Stimulated activated CD8-positive, alpha-beta memory T cell treated with anti-CD3 and anti-CD28 coated beads, Interleukin-7, amount 100 ng/mL, for 24 hours (primary cell): ENCODE measurements around the gene LMO4.

ENCODE experiments used
- DNase-seq: peaks from one replicate; pipeline ENCODE4 v3.0.0-alpha.2; 2020; ENCODE audit warnings: low read depth

Gene LMO4

DNA sequence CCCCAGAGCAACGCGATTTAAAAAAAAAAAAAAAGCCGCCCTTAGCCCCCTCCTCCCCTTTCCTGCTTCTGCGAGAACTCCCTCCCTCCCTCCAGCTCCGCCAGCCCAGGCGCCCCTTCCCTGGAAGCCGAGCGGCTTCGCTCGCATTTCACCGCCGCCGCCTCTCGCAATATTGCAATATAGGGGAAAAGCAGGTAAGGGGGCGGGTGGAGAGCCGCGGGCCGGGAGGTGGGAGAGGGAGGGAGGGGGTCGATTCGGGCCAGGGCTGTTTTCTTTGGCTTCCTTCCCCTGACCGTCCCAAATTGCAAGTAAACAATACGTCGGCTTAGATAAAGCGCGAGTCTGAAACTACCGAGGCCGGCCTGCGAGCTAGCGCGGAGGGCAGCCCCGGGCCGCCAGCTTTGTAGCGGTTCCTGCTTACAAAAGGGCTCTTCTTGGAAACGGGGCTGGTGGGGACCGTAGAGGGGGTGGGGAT, 408 bp downstream of the LMO4 start:
- DNase-seq: no peak

DNA sequence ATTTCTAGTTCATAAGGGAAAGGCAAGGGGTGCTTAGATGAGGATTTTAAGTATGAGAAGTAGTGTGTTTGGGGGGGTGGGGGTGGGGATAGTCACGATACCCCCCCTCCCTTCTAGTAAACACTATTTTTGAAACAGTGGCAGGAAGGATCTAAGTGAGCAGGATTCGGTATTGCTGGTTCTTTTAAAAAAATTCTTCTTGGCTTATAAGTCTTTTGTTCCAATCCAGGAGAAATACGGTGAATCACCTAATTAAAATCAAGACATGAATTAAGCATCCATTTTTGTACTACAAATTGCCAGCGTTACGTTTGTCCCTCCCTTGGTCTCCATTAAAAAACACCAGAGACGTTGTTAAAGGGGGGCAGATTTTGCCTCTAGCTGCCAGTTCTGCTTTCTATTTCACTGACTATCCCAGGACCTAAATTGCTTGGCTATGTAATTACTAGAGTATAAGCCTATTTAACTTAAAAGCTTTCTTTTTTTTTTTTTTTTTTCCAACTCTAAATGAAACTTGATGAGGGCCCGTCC, 911 bp downstream of the LMO4 start:
- DNase-seq: no peak

DNA sequence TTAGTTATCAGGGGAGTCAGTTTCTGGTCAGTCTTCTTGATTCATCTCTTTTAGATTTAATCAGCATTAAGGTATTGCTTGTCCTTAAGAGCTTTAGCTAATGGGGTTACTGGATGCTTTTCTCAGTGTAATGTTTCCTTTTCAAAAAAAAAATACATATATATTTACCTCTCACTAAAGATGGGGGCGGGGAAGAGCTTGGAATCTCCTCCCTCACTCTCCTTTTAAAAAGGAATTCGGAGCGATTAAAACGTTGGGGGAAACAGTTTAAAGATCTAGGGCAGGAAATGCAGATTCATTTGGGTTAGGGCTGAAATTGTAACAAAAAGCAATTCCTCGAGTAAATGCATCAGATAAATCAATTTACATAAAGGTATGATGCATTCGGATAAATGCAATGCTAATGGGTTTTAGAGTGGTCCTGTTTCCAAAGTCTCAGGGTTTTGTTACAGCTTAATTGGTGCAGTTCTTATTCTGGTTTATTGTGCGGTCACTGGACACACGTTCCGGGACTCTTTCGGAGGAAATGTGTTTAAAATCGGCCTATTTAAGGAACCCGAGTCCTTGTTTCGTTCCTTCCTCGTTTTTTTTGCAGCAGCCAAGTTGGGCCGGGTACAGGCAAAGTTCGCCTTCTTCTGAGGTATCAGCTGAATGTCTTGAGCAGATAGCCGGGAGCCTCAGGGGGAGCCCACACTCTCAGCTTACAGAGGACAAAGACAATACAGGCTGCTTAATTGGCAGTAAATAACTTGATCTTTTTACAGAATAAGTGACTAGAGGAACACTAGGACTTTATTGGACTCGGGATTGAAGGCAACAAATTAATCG, 1.6 kb downstream of the LMO4 start:
- DNase-seq: no peak

DNA sequence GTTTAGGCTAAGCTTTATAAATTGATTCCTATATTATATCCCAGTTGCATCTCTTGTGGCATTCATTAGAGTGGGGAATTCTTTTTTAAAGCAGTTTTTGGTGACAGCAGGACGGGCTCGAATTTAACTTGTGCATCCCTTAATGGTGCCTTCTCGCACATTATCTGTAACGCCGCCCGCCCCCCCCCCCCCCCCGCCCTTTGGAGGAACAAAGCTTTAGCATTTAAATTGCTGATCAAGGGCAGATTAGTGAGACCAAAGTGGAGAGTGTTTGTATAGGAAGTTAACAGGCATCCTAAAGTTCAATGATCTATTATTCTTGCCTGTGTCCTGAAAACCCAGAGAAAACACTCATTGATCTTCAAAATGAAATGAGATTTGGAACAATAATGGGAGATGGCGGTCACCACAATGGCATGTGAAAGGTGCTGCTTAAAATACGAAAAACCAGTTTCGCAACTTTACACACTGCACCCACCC, 2.2 kb downstream of the LMO4 start:
- no peak for DNase-seq

DNA sequence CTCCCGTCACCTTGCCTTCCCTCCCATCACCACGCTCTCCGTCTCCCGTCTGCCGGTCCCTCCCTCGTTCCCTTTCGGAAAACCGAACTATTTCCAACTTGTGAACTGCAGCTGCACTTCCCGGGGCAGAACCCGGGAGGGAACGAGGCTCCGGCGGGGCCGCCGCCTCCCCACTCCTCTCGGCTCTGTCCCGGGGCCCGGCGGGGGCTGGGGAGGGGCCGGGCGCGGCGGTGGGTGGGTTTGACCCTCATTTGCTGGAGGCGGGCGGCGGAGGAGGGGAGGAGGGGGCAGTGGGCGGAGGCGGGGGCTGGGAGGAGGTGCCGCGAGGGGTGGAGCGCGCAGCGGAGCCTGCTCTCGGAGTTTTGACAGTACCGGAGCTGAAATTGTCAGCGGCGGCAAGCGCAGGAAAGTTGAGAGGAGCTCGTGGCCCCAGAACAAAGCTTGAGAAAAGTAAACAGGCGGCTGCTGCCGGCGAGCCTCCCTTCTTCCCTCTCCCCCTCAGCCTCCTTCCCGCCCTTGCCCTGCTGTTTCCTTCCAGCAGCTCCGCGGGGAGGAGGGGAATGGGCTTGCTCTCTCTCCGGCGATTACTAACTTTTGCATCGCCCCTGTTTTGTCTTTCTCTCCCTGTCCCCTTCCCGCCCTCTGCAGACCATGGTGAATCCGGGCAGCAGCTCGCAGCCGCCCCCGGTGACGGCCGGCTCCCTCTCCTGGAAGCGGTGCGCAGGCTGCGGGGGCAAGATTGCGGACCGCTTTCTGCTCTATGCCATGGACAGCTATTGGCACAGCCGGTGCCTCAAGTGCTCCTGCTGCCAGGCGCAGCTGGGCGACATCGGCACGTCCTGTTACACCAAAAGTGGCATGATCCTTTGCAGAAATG, 2.9 kb downstream of the LMO4 start:
- DNase-seq: no peak

DNA sequence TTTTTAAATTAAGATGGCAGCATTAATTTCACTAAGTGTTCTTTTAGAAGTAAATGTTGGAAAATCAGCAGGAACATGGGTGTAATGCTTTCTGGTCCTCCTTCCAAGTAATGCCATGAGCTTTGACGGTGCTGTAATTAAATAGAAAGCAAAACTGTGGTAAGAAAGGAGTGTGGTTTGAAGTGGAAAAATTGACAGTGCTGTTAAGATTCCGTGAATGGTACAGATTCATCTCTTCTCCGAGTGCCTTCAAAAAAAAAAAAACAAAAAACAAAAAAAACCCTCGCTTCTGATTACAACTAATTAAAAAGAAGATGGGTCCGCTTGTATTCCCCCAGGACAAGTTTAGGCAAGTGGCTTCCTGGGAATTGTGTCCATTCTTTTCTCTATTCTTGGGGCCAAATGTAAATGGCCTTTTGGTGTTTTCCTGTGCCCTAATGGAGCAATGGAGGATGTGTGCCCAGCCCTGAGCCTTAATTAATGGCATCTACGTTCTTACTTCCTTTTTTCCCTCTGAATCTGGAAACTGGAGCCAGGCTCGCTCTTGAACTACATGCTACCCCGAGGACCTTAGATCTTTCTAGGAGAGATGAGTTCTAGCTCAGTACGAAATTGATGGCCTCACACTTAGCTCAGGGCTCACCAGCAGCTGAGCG, 5.1 kb downstream of the LMO4 start:
- no peak for DNase-seq

DNA sequence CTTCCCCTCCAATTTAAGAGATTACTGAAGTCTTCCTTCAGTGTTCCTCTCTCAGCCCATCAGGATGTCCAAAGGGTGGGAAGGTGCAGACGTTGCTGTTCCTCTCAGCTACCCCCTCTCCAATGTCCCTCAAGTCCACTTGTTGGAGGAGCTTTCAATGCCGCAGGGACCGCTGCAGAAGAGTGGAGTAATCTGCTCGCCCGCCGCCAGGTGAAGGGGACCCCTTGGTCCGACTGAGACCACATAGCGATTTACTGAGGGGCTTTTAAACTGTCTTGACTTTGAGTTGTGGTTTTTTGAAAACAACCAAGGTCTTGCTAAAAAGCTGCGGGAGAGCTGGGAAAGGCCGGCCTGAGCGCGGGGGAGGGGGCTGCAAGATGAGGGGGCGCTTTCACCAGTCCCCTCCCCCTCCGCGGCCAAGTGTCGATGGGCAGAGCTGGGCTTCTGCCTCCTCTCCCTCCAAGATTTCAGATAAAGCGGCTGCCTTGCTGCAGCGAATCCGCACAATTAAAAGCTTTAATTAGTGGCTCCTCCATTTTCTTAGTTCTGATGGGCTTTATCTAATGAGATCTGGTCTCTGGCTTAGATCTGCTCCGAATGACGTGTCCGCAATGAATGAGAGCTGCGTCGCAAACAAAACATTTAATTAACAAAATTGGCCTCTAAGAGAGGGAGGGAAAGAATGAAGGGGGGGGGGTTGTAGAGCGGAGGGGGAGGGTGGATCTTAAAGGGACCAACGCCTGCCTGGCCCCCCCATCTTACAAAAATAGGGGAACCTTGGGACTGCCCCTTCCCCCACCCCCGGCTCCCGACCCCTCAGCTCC, 5.9 kb downstream of the LMO4 start:
- DNase-seq: no peak

DNA sequence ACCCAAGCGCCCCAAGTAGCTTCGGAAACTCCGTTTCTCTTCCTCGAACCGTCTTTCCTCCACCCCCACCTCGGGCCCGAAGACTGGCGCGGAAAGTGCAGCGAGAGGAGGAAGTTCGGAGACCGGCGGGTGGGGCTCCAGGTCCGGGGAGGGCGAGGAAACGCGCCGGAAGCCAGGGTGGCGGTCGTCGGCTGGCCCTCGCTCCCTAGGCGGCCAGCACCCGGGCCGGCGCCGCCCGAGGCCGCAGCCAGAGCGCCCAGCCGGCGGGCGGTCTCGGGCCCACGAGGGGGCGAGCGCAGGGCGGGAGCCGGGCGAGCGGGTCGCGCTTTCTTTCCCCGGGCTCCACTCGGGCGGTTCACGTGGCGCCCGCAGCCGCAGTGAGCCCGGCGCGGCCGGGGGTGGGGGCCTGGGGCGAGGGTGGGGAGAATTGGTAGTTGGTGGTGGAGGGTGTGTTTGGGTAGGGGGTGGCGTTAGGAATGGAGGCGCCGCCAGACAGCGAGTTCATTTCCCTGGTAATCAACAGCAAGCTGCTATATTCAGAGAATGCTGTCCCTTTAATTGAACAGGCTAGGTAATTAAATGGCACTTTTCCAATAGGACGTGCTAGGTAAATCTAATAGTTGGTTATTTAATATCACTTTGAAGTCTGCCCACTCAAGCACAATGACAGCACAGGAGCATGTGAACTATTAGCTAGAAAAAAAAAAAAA, 6.7 kb downstream of the LMO4 start:
- DNase-seq: peak; percentile 44

DNA sequence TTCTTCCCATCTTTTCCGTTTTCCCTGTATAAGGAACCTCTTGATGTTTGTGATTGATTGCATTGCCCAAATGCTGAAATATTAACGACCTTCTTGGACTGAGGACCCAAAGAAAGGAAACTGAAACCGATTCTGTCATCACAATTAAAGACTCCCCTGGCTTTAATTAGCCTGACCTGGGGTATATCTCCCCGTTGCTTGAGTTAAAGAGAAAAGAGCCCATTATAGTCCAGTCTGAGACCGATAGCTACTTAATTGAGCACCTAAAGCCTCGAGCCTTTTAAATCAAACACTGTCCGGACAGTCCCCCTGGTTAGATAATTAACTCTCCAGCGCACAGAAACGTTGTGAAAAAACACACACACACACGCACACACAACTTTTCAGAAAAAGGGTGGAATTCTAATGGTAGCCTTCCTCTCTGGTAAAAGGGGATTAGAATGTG, 8.0 kb downstream of the LMO4 start:
- no peak for DNase-seq

DNA sequence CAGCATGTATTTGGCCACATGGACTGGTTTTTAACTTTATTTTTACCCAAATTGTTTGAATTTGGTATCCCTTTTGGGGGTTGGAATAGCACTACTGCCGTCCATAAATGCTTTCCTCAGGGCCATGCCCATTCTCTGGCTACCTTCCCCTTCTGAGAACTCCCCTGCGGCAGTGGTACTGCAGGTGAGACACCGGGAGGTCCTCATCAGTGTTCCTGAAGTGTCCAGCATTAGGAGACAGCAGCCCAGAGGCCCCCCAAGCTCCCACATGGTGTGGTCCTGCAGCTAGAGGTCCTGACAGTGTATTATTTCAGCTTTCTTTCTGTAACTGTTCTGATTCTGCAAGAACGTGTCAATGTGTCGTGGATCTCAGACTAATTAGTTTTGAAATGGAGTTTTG, 8.9 kb downstream of the LMO4 start:
- DNase-seq: no peak

DNA sequence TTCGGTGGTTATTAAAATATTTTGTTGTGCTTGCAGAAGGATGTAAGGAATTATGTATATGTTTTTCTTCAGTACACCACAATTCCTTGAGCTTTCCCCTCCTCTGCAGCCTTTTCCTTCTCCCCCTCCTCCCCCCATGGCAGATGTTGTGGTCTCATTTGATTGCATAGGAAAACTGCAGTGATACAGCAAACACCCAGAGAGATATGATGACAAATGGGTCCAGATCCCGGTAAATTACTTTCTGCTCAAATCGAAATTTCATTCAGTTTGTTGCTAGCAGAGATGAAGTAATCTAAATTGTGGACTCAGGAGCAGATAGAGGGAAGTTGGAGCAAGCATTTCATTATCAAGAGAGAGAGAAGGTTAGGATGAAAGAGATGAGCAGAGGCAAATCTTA, 9.9 kb downstream of the LMO4 start:
- no peak for DNase-seq

DNA sequence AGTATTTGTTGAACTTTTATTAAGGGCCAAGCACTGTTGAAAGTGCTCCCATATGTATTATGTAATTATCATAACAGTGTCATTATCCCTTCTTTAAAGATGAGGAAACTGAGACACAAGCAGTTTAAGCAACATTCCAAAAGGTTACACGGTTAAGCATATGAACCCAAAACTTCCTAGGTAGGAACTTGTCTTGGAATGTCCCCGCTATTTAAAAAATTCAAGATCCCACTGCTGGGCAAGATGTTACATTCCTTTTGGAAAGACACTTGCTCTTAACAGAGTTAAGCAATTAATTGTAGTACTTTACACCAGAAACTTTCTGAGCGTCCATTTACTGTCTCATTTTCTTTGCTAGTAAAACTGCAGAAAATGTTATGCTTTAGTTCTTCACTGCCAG, 15.6 kb downstream of the LMO4 start:
- no peak for DNase-seq

DNA sequence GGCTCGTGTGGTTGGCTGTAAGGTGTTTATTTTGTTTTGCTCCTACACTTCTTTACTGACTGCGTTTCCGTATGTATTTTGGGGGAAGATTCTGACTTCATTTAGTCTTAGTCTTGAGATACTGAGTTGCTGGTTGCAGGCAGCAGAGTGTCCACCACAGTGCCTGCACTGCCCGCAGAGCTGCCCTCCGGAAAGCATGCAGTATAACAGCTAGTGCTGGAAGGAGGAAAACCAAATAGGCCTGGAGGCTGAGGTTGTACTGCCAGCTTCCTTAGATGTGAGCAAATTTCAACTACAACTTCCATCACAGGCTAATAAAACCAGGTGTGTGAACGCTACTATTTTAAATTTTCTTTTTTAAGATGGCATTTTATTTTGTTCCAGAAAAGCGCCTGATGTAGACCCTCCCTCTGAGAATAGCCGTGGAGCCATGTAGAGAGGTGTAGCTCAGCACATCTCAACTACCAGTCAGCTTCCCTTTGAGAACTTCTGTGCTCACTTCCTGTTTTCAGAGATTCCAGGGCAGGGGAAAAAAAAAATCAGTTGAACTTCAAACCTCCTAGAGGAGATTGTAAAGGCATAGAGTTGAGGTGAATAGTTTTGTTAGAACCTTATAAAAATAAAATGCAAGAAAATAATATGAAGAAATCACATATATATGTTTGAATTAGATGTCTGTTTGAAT, 17.6 kb downstream of the LMO4 start:
- no peak for DNase-seq

DNA sequence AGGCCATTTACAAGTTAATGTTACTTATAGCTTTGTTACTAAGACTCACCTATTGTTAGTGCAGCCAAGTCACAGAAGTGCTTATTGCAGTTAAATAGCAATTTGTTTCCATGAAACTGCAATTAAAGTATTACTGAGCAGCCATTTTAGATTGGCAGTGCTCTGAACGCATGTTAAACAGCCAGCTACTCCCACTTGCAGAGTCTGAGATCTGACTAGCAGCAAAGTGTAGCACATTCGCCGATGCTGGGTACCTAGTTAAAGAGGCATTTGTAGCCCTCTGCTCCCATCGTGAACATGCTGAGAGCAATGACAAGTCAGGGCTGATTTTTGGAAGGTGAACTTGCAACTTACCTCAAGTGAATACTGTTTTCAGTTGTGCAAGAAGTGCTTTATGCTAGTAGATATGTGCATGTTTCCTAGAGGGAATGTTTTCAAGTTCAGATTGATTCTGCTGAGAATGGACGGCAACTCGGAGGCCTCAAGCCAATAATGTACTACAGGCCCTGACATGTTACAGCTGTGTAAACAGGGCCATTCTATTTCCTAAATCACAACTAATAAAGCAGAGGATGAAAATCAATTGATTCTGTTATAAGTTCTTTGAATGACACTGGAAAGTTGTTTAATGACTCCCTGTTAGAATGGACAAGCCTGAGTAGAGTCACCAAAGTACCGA, 19.8 kb downstream of the LMO4 start:
- DNase-seq: no peak

DNA sequence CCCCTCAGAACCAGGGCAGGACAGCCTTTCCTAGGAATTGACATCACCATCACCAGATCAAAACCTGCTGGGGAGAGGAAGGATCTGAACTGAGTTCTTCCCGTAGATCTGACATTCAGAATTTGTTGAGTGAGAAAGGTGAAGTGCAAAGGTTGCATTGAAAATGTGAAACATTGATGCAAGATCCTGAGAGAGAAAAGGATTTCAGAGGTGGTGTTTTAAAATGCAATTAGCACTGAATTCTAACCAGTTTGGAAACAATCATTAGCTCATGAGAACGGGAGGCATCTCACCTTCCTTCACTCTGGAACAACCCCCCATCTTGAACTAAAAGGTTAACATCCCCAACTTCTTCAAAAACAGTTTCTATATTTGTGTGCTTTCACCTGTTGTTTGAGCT, 20.4 kb downstream of the LMO4 start:
- DNase-seq: no peak

DNA sequence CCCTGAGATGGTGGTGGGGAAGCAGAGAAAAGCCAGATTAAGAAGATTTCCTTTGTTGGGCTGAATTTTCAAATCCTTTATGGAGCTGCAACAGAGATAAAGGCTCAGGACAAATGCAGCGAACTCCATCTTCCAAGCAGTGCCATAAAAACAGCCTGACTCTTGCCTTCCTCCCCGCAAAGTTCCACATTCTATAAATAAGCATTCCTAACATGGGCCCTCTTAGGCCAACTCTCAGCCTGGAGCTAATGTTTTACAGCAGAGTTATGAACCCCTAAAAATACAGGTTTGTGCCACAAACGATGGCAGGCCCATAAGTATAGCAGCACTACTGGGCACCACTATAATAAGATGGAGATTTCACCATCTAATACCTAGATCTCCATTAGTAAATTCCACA, 27.2 kb downstream of the LMO4 start:
- no peak for DNase-seq

DNA sequence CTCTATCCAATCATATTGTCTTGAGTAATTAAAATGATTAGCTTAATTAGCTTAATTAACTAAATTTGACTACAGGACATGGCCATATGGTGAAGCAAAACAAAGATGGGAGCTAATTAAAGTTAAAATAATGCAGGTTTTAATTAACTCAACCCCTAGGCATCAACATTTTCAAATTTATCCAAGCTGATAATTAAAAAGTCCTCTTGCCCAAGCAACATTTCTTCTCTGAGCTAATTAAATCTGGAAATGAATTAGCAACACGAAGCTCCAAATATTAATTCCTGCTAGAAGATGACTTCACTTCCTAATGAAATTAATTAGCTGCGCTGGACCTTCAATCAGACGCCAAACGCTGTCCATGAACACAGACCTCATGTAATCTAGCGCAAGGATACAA, 27.9 kb downstream of the LMO4 start:
- no peak for DNase-seq

DNA sequence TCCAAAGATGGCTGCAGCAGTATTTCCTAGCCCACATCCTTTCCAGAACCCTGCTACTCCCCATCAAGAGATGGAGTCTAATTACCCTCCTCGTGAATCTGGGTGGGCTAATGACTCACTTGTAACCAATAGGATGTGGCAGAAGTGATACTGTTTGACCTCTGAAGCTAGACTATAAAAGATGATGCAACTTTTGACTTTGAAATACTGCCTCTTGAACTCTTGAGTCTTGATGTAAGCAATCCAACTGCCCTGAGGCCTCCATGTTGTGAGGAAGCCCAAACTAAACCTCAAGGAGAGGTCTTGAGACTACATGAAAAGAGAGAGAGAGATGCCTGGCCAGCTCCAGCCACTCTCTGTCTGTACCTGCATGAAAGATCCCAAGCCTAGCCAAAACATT, 29.5 kb downstream of the LMO4 start:
- DNase-seq: no peak

DNA sequence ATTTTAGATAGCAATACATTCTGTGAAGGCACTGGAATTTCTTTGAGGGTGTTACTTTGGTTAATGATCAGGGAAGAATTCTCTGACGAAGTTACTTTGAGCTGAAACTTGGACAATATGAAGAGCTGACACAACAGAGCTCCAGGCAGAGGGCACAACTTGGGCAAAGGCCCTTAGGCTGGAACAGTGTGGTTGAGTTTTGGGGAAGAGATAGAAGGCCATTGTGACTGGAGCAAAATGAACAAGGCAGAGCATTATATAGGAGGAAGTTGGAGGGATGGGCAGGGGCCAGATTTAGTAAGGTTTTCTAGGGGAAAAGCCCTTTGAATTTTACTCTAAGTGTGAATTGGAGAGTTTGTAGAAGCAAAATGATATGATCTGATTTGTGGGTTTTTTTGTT, 30.9 kb downstream of the LMO4 start:
- DNase-seq: no peak
